ENCODE measurements around the gene C11orf52.
A peak's percentile ranks its signal among the peaks of the same experiment; 100 is the strongest.

DNA sequence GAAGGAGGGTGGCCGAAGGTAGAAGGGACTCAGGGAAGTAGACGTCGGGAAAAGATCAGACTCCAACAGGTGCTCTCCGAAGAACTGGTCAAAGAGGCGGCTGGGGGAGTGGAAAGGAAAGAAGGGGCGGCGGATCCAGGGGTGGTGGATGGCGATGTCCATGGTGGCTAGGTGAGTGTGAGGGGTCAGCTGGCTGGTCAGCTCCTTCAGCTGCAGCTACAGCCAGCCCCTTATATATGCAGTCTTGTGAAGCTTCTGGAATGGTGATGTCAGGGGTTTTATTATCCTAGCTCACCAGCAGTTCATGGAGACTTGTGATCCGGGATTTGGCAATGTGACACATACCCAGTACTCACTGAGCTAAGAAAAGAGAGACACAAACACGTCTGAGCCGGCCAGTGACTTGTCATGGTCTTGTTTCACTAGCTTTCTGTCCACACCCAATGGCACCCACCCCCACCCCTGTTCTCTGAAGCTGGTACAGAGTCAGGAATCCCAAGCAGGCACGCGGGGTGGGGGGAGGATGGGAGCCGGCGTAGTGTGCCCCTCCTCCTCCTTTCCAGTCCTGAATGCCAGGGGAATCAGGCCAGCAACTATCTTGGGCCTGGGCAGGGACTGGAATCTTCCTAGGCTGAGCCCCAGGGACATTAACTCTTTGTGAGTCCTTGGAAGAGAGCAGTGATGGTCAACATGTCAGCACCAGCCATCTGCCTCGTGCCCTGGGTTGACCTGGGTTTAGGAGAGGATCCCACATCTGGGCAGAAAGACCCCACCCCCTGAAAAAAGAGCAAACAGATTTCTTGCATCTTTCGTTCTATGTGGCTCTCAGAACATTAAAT is 6.9 kb upstream of the C11orf52 start, which contains the start of gene CRYAB:
- TF ChIP-seq, protein P1, sequence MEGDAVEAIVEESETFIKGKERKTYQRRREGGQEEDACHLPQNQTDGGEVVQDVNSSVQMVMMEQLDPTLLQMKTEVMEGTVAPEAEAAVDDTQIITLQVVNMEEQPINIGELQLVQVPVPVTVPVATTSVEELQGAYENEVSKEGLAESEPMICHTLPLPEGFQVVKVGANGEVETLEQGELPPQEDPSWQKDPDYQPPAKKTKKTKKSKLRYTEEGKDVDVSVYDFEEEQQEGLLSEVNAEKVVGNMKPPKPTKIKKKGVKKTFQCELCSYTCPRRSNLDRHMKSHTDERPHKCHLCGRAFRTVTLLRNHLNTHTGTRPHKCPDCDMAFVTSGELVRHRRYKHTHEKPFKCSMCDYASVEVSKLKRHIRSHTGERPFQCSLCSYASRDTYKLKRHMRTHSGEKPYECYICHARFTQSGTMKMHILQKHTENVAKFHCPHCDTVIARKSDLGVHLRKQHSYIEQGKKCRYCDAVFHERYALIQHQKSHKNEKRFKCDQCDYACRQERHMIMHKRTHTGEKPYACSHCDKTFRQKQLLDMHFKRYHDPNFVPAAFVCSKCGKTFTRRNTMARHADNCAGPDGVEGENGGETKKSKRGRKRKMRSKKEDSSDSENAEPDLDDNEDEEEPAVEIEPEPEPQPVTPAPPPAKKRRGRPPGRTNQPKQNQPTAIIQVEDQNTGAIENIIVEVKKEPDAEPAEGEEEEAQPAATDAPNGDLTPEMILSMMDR (IDR thresholded peaks at IDR 0.05), result no peak
- TF ChIP-seq POLR2A (IDR thresholded peaks at IDR 0.05), result peak; percentile 13 to 71
